ENCODE results near the gene TMEM175. TPM values are rescaled to one million over a fixed set of nuclear protein-coding genes. Genes with fewer than 3 reads are reported as not detected.

TMEM175 gene
- total RNA-seq, 2 donors from 2014 or later = 44.1 to 74.6 TPM

GRCh38 chr4:911221-911751 lies 21.0 kb upstream of the TMEM175 start:
- no peak overlapping the region for H3K4me3 ChIP-seq
- H3K4me1 ChIP-seq (replicated peaks) = no peaks in the 10 kb centered on the region
- TF ChIP-seq POLR2AphosphoS5 (IDR thresholded peaks at IDR 0.05) = no peak
- no peak for TF ChIP-seq POLR2A (IDR thresholded peaks at IDR 0.05)
- TF ChIP-seq CTCF (IDR thresholded peaks at IDR 0.05) = no peak
- intact Hi-C loops (cut with DNase I) = no loop called here
- no peaks in the 10 kb centered on the region for H3K36me3 ChIP-seq
- DNase-seq (ENCODE audit: low spot score) = no peak
- no peak overlapping the region for H3K27ac ChIP-seq
- 95% methylated on average over 13 of the region's 23 CpGs for WGBS
- no peaks in the 10 kb centered on the region for H3K27me3 ChIP-seq (replicated peaks; ENCODE audit: insufficient read depth)
- no peaks in the 10 kb centered on the region for H3K9me3 ChIP-seq

- H3K27ac ChIP-seq = peak overlapping the region; percentile 39 to 62
- TF ChIP-seq POLR2AphosphoS5 (IDR thresholded peaks at IDR 0.05) (no peak), CTCF (IDR thresholded peaks at IDR 0.05) (no peak), POLR2A (IDR thresholded peaks at IDR 0.05) (no peak)
Observed at GRCh38 chr4:911871-912490, 20.3 kb upstream of the TMEM175 start.

GRCh38 chr4:912548-913279 lies 19.5 kb upstream of the TMEM175 start:
- no peaks in the 10 kb centered on the region for H3K9me3 ChIP-seq
- TF ChIP-seq POLR2AphosphoS5 (IDR thresholded peaks at IDR 0.05) = peak; percentile 65
- TF ChIP-seq CTCF (IDR thresholded peaks at IDR 0.05) = no peak
- no peak for TF ChIP-seq POLR2A (IDR thresholded peaks at IDR 0.05)
- intact Hi-C loops (cut with DNase I) = no loop called here
- WGBS = 53% methylated on average over 19 of the region's 19 CpGs
- H3K4me3 ChIP-seq = no peak overlapping the region
- H3K27ac ChIP-seq = peak overlapping the region; percentile 39 to 62
- no peaks in the 10 kb centered on the region for H3K4me1 ChIP-seq (replicated peaks)
- no peaks in the 10 kb centered on the region for H3K36me3 ChIP-seq
- H3K27me3 ChIP-seq (replicated peaks; ENCODE audit: insufficient read depth) = no peaks in the 10 kb centered on the region
- DNase-seq (ENCODE audit: low spot score) = peak; percentile 53

More at GRCh38 chr4:911871-912490, 20.3 kb upstream of the TMEM175 start:
- Histone ChIP-seq H3K4me1 (replicated peaks) (no peaks in the 10 kb centered on the region), H3K27me3 (replicated peaks; ENCODE audit: insufficient read depth) (no peaks in the 10 kb centered on the region), H3K9me3 (no peaks in the 10 kb centered on the region), H3K4me3 (no peak overlapping the region), H3K36me3 (no peaks in the 10 kb centered on the region)
- 75% methylated on average over 28 of the region's 29 CpGs for WGBS
- no peak for DNase-seq (ENCODE audit: low spot score)
- intact Hi-C loops (cut with DNase I) = no loop called here

GRCh38 chr4:913280-913618 lies 19.0 kb upstream of the TMEM175 start:
- Histone ChIP-seq H3K4me1 (replicated peaks) (no peaks in the 10 kb centered on the region), H3K27ac (peak overlapping the region in 1 of 2 donors; percentile 15), H3K36me3 (no peaks in the 10 kb centered on the region), H3K9me3 (no peaks in the 10 kb centered on the region), H3K4me3 (no peak overlapping the region), H3K27me3 (replicated peaks; ENCODE audit: insufficient read depth) (no peaks in the 10 kb centered on the region)
- WGBS = 88% methylated on average over 4 of the region's 4 CpGs
- DNase-seq (ENCODE audit: low spot score) = no peak
- no peak for TF ChIP-seq POLR2AphosphoS5 (IDR thresholded peaks at IDR 0.05)
- TF ChIP-seq CTCF (IDR thresholded peaks at IDR 0.05) = no peak
- no peak for TF ChIP-seq POLR2A (IDR thresholded peaks at IDR 0.05)
- intact Hi-C loops (cut with DNase I) = no loop called here

Measured in prostate gland (tissue), 2 donors.